PC-3 (cell line): ENCODE measurements around the gene CCNYL1. TPM values are rescaled to one million over a fixed set of nuclear protein-coding genes. Genes with fewer than 3 reads are reported as not detected.

Experiments used
- ATAC-seq: fragments of 200-7000 bp; cut with Tn5 transposase; 2 replicates; pipeline ENCODE4 v1.9.1; 2020; ENCODE audit warnings: mild to moderate bottlenecking, moderate library complexity
- BruUV-seq: library from RNA; stranded (reverse); fragments of 400-500 nt; replicated peaks from 2 replicates; lab custom pipeline; 2021; lab: Mats Ljungman, UMichigan
- CTCF ChIA-PET: fragments of 300-600 bp; sonication (Branson Sonifier 250); formaldehyde crosslinking; loops from one replicate; lab custom pipeline; 2022; ENCODE audit warnings: antibody characterized with exemption; lab: Charles Lee
- POLR2A ChIA-PET: fragments of 300-600 bp; sonication (Branson Sonifier 250); formaldehyde crosslinking; loops from one replicate; lab custom pipeline; 2022; ENCODE audit warnings: antibody characterized with exemption; ENCODE audit not compliant: unreplicated experiment; lab: Charles Lee
- DNase-seq: peaks from one replicate; pipeline ENCODE4 v3.0.0-alpha.2; 2015
- H2AFZ ChIP-seq: fragments of 300-600 bp; sonication (generic); 2 replicates; pipeline ENCODE4 v1.6.0; 2016; ENCODE audit warnings: antibody characterized with exemption, low read length
- H3F3A ChIP-seq: fragments of 300-600 bp; sonication (generic); one replicate; pipeline ENCODE4 v1.6.0; 2017; ENCODE audit warnings: antibody characterized with exemption, low read length, control low read depth, mild to moderate bottlenecking; ENCODE audit not compliant: unreplicated experiment
- H3K27ac ChIP-seq: fragments of 300-600 bp; sonication (generic); 2 replicates; pipeline ENCODE4 v1.5.1; 2016; ENCODE audit warnings: mild to moderate bottlenecking, low read length
- H3K27me3 ChIP-seq: fragments of 300-600 bp; sonication (generic); 2 replicates; pipeline ENCODE4 v1.6.1; 2016; ENCODE audit warnings: low read length, mixed read lengths
- H3K36me3 ChIP-seq: fragments of 300-600 bp; sonication (generic); 2 replicates; pipeline ENCODE4 v1.6.1; 2016; ENCODE audit warnings: low read depth, mixed run types, low read length, mixed read lengths
- H3K4me1 ChIP-seq: fragments of 300-600 bp; sonication (generic); 2 replicates; pipeline ENCODE4 v1.5.1; 2016; ENCODE audit warnings: low read length; ENCODE audit not compliant: insufficient read depth
- H3K4me2 ChIP-seq: fragments of 300-600 bp; sonication (generic); 2 replicates; pipeline ENCODE4 v1.6.0; 2016; ENCODE audit warnings: low read length
- H3K4me3 ChIP-seq: fragments of 300-600 bp; sonication (generic); 2 replicates; pipeline ENCODE4 v1.5.1; 2016; ENCODE audit warnings: mild to moderate bottlenecking, low read length, mixed read lengths
- H3K79me2 ChIP-seq: fragments of 300-600 bp; sonication (generic); 2 replicates; pipeline ENCODE4 v1.6.1; 2017; ENCODE audit warnings: low read length, mixed read lengths
- H3K9ac ChIP-seq: fragments of 300-600 bp; sonication (generic); 2 replicates; pipeline ENCODE4 v1.6.0; 2016; ENCODE audit warnings: mild to moderate bottlenecking, low read length
- H3K9me2 ChIP-seq: fragments of 300-600 bp; sonication (generic); replicated peaks from 2 replicates; pipeline ENCODE4 v1.6.1; 2016; ENCODE audit warnings: mixed run types, low read length, mixed read lengths
- H3K9me3 ChIP-seq: fragments of 300-600 bp; sonication (generic); 2 replicates; pipeline ENCODE4 v1.6.1; 2016; ENCODE audit warnings: low read length, mixed read lengths
- H4K20me1 ChIP-seq: fragments of 300-600 bp; sonication (generic); 2 replicates; pipeline ENCODE4 v1.6.1; 2016; ENCODE audit warnings: low read length, mixed read lengths
- CTCF ChIP-seq: fragments of 300-600 bp; sonication (generic); conservative IDR thresholded peaks from 2 replicates; pipeline ENCODE4 v1.5.1; 2017; ENCODE audit warnings: antibody characterized with exemption, low read depth, mild to moderate bottlenecking, low read length
- EZH2 ChIP-seq: fragments of 300-600 bp; sonication (generic); IDR thresholded peaks from one replicate; pipeline ENCODE4 v1.6.1; 2017; ENCODE audit warnings: antibody characterized with exemption, mild to moderate bottlenecking, low read length; ENCODE audit not compliant: unreplicated experiment
- EZH2phosphoT487 ChIP-seq: fragments of 300-600 bp; sonication (generic); IDR thresholded peaks from 2 replicates; pipeline ENCODE4 v1.6.1; 2018; ENCODE audit warnings: mild to moderate bottlenecking, antibody characterized with exemption, low read length, borderline replicate concordance
- intact Hi-C: fragments of 100-400 bp; cut with micrococcal nuclease; formaldehyde crosslinking; loops from 2 replicates; pipeline ENCODE4 v1.9.0; 2023
- total RNA-seq: library from RNA; depleted of rRNA; stranded (reverse); fragments of >200 nt; gene quantifications from 2 replicates; pipeline ENCODE4 v1.2.3, GENCODE V29; 2014

The CCNYL1 gene
- total RNA-seq, 1 experiment from 2014 or later: 14.7 TPM

DNA sequence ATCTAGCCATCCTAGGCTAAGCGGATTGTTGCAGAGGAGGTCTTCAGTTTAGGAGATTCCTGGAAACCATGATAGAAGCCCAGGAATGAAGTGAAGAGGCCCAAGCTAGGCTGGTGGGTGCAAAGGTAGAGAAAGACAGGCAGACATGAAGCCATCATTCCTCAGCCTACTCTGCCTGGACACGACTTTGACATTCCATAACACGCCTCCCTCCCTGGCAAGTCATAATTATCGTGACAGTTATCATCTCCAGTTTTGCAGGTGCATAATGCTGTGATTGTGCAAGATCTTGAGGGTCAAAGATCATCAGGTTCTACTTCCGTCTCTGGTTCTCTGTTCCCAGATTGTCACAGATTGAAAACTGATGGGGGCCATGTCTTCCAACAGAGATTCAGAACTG, 73.5 kb downstream of the CCNYL1 start:
- no peak overlapping the region for H3K4me2 ChIP-seq
- BruUV-seq: no TSS peak
- no peak overlapping the region for H3K4me3 ChIP-seq
- H3K79me2 ChIP-seq: no peaks in the 10 kb centered on the region
- ChIA-PET POLR2A (no interaction called here), CTCF (no interaction called here)
- no peaks in the 10 kb centered on the region for H3F3A ChIP-seq
- TF ChIP-seq EZH2: no peak
- TF ChIP-seq CTCF: no peak
- TF ChIP-seq EZH2phosphoT487: no peak
- DNase-seq: no peak
- H2AFZ ChIP-seq: no peak overlapping the region
- H3K36me3 ChIP-seq: no peaks in the 10 kb centered on the region
- H3K27me3 ChIP-seq: no peaks in the 10 kb centered on the region
- H3K4me1 ChIP-seq: peaks cover 7% of the 10 kb centered on the region; the same call in 1 of the 2 replicates
- intact Hi-C loops: no loop called here
- ATAC-seq: no peak
- H3K9me2 ChIP-seq: no peaks in the 10 kb centered on the region
- H4K20me1 ChIP-seq: no peaks in the 10 kb centered on the region
- no peak overlapping the region for H3K9ac ChIP-seq
- H3K27ac ChIP-seq: no peak overlapping the region
- no peaks in the 10 kb centered on the region for H3K9me3 ChIP-seq

DNA sequence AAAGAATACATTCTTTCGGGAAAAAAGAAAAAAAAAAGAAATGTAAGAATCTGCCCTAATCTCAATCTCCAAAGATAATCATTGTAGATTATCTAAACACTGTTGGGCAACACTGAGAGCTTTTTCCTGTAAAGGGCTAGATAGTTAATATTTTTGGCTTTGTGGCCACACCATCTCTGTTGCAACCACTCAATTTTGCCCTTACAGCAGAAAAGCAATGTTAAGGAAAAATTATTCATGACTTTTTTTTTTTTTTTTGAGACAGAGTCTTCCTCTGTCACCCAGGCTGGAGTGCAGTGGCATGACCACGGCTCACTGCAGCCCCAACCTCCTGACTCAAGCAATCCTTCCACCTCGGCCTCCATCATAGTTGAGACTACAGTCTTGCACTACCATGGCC, 75.6 kb downstream of the CCNYL1 start:
- no peak overlapping the region for H3K27ac ChIP-seq
- BruUV-seq: no TSS peak
- H3K4me1 ChIP-seq: peaks cover 5% of the 10 kb centered on the region; the same call in 1 of the 2 replicates
- H3K36me3 ChIP-seq: no peaks in the 10 kb centered on the region
- no peaks in the 10 kb centered on the region for H3K9me3 ChIP-seq
- H3K9ac ChIP-seq: no peak overlapping the region
- intact Hi-C loops: no loop called here
- TF ChIP-seq EZH2 (no peak), EZH2phosphoT487 (no peak), CTCF (no peak)
- H4K20me1 ChIP-seq: no peaks in the 10 kb centered on the region
- no peaks in the 10 kb centered on the region for H3F3A ChIP-seq
- CTCF ChIA-PET: no interaction called here
- no peak for ATAC-seq
- H3K9me2 ChIP-seq: no peaks in the 10 kb centered on the region
- no peaks in the 10 kb centered on the region for H3K27me3 ChIP-seq
- no peaks in the 10 kb centered on the region for H3K79me2 ChIP-seq
- POLR2A ChIA-PET: no interaction called here
- no peak overlapping the region for H3K4me2 ChIP-seq
- no peak for DNase-seq
- H3K4me3 ChIP-seq: no peak overlapping the region
- H2AFZ ChIP-seq: no peak overlapping the region

DNA sequence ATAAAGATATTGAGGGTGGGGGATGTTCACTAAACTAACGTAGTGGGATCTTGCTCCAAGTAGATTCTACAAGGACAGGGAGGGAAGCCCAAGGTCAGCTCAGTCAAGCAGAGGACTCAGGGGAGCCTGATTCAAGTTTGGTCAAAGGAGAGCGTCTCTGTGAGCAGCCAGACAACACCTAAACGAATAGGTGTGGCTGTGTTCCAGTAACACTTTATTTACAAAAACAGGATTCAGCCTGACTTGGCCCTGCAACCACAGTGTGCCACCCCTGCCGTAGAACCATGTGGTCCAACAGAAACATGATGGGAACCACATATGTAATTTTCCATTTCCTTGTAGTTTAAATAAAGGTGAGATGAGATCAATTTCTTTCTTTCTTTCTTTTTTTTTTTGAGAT, 76.4 kb downstream of the CCNYL1 start:
- Histone ChIP-seq H3K4me3 (no peak overlapping the region), H3K36me3 (no peaks in the 10 kb centered on the region), H3K9ac (no peak overlapping the region), H3F3A (no peaks in the 10 kb centered on the region), H3K4me2 (no peak overlapping the region), H2AFZ (no peak overlapping the region), H3K79me2 (no peaks in the 10 kb centered on the region), H4K20me1 (no peaks in the 10 kb centered on the region), H3K27me3 (no peaks in the 10 kb centered on the region), H3K27ac (no peak overlapping the region), H3K9me2 (no peaks in the 10 kb centered on the region), H3K9me3 (no peaks in the 10 kb centered on the region), H3K4me1 (peaks cover 9% of the 10 kb centered on the region)
- TF ChIP-seq EZH2 (no peak), CTCF (no peak), EZH2phosphoT487 (no peak)
- ChIA-PET CTCF (no interaction called here), POLR2A (no interaction called here)
- intact Hi-C loops: no loop called here
- no peak for ATAC-seq
- no TSS peak for BruUV-seq
- DNase-seq: no peak
